ENCODE results near the gene TMEM184B. TPM values are rescaled to one million over a fixed set of nuclear protein-coding genes. Genes with fewer than 3 reads are reported as not detected.

Gene TMEM184B
- total and polyA plus RNA-seq, 2 of the 8 experiments (the other 6 are each of a cell fraction or from before 2014, with no cell fraction given), result 41.6 to 81.0 TPM

DNA sequence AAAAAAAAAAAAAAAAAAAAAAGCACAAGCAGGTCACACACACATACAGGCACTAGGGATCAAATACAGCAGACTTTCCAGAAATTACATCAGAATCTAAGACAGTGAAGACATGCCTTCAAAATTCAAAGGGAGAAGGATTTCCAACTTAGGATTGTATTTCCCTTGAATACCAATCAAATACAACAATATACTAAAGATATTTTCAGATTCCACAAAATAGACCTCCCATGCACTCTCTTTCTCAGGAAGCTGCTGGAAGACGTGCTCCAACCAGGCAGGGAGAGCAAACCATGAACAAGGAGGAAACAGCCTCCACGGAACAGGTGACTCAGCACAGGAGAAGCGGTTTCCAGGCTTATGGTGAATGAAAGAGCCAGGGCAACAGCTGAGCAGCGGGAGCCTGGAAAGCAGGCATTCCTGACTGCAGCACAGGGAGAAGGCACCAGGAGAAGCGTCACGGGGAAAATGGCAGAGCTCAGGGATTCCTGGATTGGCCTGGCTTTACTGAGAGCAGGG, 32.0 kb downstream of the TMEM184B start (continued):
- TF ChIP-seq BCL11A (IDR thresholded peaks at IDR 0.05; ENCODE audit: low read depth in 2 of 2, low read length in 2 of 2) (no peak), SUZ12 (IDR thresholded peaks at IDR 0.05; ENCODE audit: low read length) (no peak), ATF2 (IDR thresholded peaks at IDR 0.05; ENCODE audit: low read length) (0 out of 2 replicates have a peak, but pooled peaks have one; percentile 26), SP4 (IDR thresholded peaks at IDR 0.05; ENCODE audit: low read length) (no peak), TAF1 (IDR thresholded peaks at IDR 0.05; ENCODE audit: low read depth, low read length) (peak; percentile 41; the same call in 1 of the 2 replicates), SIRT6 (IDR thresholded peaks at IDR 0.05; ENCODE audit: low read length) (no peak), EGR1 (IDR thresholded peaks at IDR 0.05; ENCODE audit: borderline replicate concordance, low read depth, low read length) (no peak), CEBPB (IDR thresholded peaks at IDR 0.05; ENCODE audit: low read depth, low read length) (no peak), SP2 (IDR thresholded peaks at IDR 0.05; ENCODE audit: low read length) (no peak), ATF3 (IDR thresholded peaks at IDR 0.05; ENCODE audit: insufficient read depth, low read depth, low read length) (no peak), NRF1 (IDR thresholded peaks at IDR 0.05; ENCODE audit: low read depth, low read length) (no peak), CBX8 (IDR thresholded peaks at IDR 0.05; ENCODE audit: borderline replicate concordance, low read depth, low read length) (no peak), GTF2F1 (IDR thresholded peaks at IDR 0.05; ENCODE audit: borderline replicate concordance, low read depth, low read length) (no peak), TBP (IDR thresholded peaks at IDR 0.05; ENCODE audit: low read depth, low read length) (peak; percentile 67), RBBP5 (IDR thresholded peaks at IDR 0.05; ENCODE audit: borderline replicate concordance, low read depth, low read length) (no peak)
